GM08714 (cell line): ENCODE measurements around the gene ZACN.
"Not testable (repeated sequence)": the region's sequence is repeated elsewhere in the genome, so short reads cannot be mapped to it uniquely, and the experiment has no call there.

Source experiments
- H3K4me3 ChIP-seq: fragments of 200-500 bp; sonication (Bioruptor generic); 2 replicates; pipeline ENCODE4 v1.5.1; 2014; ENCODE audit warnings: mild to moderate bottlenecking, low read length, inconsistent platforms
- ZNF274 ChIP-seq: IDR thresholded peaks from 2 replicates; pipeline ENCODE4 v1.6.1; 2012; ENCODE audit warnings: mild to moderate bottlenecking, low read depth, low read length

Gene ZACN

GRCh38 chr17:76074390-76075363 is 4.3 kb upstream of the ZACN start, which contains the start of gene GALR2:
GALR2 (plus strand) TSS chr17:76074781; CDS start chr17:76074884, 103 bp downstream.
- no peak for TF ChIP-seq ZNF274
- H3K4me3 ChIP-seq = no peak within 1 kb of the TSS

- H3K4me3 ChIP-seq = no peak overlapping the region
- no peak for TF ChIP-seq ZNF274
These were observed 3.4 kb upstream of the ZACN start for GRCh38 chr17:76075364-76076145.

- TF ChIP-seq ZNF274 = no peak
These were observed 2.7 kb upstream of the ZACN start for GRCh38 chr17:76076146-76076764.

GRCh38 chr17:76076765-76077583 is 2.0 kb upstream of the ZACN start:
- TF ChIP-seq ZNF274 = no peak
- H3K4me3 ChIP-seq = no peak overlapping the region; the same call in 1 of the 2 replicates

More at GRCh38 chr17:76076146-76076764, 2.7 kb upstream of the ZACN start:
- H3K4me3 ChIP-seq = no peak overlapping the region; the same call in 1 of the 2 replicates

GRCh38 chr17:76077584-76078110 is 1.3 kb upstream of the ZACN start:
- TF ChIP-seq ZNF274 = no peak
- no peak overlapping the region for H3K4me3 ChIP-seq

GRCh38 chr17:76078370-76078769 is 612 bp upstream of the ZACN start:
- H3K4me3 ChIP-seq = not testable (repeated sequence)

- no peak overlapping the region for H3K4me3 ChIP-seq
- no peak for TF ChIP-seq ZNF274
These were observed 563 bp downstream of the ZACN start for GRCh38 chr17:76079535-76079955.

- H3K4me3 ChIP-seq = no peak overlapping the region
These were observed 1.2 kb downstream of the ZACN start for GRCh38 chr17:76079956-76080767.

GRCh38 chr17:76080768-76081287 is 1.8 kb downstream of the ZACN start:
- no peak overlapping the region for H3K4me3 ChIP-seq
- no peak for TF ChIP-seq ZNF274

More at GRCh38 chr17:76079956-76080767, 1.2 kb downstream of the ZACN start:
- TF ChIP-seq ZNF274 = no peak

- no peak for TF ChIP-seq ZNF274
- H3K4me3 ChIP-seq = no peak overlapping the region
These were observed 2.6 kb downstream of the ZACN start for GRCh38 chr17:76081295-76082210.
